WERI-Rb-1 (cell line): ENCODE results near the gene SPATC1L.

Experiments
- DNase-seq: peaks from one replicate; pipeline ENCODE4 v3.0.0-alpha.2; 2020
- H3K27ac ChIP-seq: fragments of 250-450 bp; sonication (Bioruptor Pico); 2 replicates; pipeline ENCODE4 v1.5.1; 2020; ENCODE audit warnings: mild to moderate bottlenecking, moderate library complexity
- H3K27me3 ChIP-seq: fragments of 250-450 bp; sonication (Bioruptor Pico); 2 replicates; pipeline ENCODE4 v1.5.1; 2021; ENCODE audit warnings: mild to moderate bottlenecking, low read depth, moderate library complexity; ENCODE audit not compliant: insufficient read depth, severe bottlenecking
- H3K36me3 ChIP-seq: fragments of 250-450 bp; sonication (Bioruptor Pico); 2 replicates; pipeline ENCODE4 v1.5.1; 2020; ENCODE audit warnings: mild to moderate bottlenecking, moderate library complexity
- H3K4me3 ChIP-seq: 2 replicates; pipeline ENCODE4 v1.5.1; 2011; ENCODE audit warnings: low read depth, mild to moderate bottlenecking, control low read depth, low read length
- H3K9me3 ChIP-seq: fragments of 250-450 bp; sonication (Bioruptor Pico); 2 replicates; pipeline ENCODE4 v1.5.1; 2021; ENCODE audit warnings: mild to moderate bottlenecking, moderate library complexity; ENCODE audit not compliant: severe bottlenecking
- TF ChIP-seq, protein P1 (sequence below): IDR thresholded peaks from 2 replicates; pipeline ENCODE4 v1.5.1; 2011; ENCODE audit warnings: low read depth, mild to moderate bottlenecking, control low read depth, inconsistent platforms, low read length

The SPATC1L gene

DNA sequence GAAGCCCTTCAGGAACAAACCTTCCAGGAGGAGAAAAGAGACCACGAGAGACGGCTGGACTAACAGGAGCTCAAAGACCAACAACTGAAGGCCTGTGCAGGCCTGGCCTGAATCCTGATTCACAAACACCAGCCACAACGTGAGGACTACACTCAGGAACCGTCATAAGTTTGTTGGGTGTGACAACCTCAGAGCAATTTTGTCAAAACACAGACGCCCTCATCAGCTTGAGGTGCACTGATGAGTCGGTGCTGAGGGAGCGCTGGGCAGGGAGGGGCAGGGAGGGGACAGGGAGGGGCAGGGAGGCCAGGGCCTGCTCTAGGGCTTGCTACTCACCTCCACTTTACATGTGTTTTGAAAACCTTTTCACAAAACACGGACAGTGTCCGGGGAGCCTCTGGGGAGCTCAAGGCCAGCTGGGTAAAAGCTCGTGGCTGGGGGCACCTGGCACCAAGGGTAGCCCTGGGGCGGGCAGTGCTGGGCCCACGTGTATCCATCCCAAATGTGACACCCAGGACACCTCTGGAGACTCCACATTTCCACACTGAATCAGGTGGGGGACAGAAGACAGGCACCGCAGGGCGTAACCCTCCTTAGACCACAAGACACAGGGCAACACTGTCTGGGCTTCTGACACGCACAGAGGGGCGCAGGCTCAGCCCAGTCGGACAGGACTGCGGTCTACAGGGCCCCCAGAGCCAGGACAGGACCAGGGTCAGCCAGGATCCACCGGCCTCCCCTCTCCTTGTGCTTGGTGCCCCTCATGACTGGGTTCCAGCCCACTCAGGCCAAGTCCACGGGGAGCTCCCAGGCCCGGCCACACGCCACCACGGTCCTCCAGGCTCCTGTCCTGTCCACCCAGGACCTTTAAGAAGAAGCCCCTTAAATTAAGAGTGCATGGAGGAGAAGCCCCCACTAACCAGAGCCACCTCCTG is 27.8 kb upstream of the SPATC1L start:
- peaks cover 54% of the 10 kb centered on the region for H3K36me3 ChIP-seq
- H3K4me3 ChIP-seq, result no peak overlapping the region

DNA sequence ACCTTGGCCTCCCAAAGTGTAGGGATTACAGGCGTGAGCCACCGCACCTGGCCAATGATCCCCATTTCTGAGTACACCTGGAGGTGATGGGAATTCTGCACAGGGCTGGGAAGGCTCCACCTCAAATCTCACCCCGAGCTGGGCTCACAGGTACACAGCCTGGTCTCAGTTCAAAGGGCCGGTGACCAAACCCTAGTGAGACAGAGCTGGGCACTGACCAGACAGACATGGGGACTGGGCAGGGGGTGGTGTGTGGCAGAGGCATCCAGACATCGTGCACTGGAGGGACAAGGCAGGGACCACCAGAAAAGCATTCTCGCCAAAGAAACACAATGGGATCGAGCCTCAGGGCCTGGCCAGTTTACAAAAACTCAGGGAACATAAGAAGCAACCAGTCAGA is 27.1 kb upstream of the SPATC1L start:
- TF ChIP-seq, protein P1, sequence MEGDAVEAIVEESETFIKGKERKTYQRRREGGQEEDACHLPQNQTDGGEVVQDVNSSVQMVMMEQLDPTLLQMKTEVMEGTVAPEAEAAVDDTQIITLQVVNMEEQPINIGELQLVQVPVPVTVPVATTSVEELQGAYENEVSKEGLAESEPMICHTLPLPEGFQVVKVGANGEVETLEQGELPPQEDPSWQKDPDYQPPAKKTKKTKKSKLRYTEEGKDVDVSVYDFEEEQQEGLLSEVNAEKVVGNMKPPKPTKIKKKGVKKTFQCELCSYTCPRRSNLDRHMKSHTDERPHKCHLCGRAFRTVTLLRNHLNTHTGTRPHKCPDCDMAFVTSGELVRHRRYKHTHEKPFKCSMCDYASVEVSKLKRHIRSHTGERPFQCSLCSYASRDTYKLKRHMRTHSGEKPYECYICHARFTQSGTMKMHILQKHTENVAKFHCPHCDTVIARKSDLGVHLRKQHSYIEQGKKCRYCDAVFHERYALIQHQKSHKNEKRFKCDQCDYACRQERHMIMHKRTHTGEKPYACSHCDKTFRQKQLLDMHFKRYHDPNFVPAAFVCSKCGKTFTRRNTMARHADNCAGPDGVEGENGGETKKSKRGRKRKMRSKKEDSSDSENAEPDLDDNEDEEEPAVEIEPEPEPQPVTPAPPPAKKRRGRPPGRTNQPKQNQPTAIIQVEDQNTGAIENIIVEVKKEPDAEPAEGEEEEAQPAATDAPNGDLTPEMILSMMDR, result no peak
- Histone ChIP-seq H3K9me3 (no peaks in the 10 kb centered on the region), H3K36me3 (peaks cover 55% of the 10 kb centered on the region), H3K27me3 (no peaks in the 10 kb centered on the region), H3K27ac (no peak overlapping the region), H3K4me3 (no peak overlapping the region)
- no peak for DNase-seq

More for the DNA sequence above, 27.8 kb upstream of the SPATC1L start:
- Histone ChIP-seq H3K27ac (no peak overlapping the region), H3K9me3 (no peaks in the 10 kb centered on the region), H3K27me3 (no peaks in the 10 kb centered on the region)
- DNase-seq, result no peak
- TF ChIP-seq, protein P1, result no peak

DNA sequence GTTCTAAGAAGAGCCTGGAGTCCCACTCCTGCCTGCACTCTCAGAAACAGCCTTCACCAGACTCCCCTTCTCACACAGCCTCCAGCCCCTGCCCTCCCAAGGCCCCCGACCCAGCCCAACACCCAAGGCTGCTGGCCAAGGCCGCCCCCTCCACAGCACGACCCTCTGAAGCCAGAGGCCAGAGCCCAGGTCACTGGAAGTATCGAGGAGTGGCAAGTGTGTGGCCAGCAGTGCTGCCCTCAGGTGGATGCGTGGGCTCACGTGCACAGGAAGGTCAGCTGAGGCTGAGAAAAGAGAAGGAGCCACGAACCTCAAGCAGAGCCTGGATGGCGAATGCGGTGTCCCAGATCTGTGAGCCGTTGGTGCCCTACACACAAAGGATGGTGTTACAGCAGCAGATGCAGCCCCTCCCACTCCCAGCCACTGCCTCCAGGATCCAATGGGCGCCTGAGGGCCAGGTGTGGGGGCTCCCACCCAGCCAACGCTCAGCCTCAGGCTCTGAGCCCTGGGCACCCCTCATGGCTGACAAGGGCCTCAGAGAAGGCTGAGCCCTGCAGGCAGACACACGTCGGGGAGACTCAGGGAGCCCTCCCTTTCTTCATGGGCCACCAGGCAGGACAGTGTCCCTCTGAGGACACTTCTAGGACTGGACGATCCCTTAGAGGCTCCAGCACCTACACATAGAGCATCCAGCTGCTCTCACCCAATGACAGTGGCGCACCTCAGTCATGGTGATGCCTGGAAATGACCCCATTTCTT is 26.3 kb upstream of the SPATC1L start:
- DNase-seq, result no peak
- Histone ChIP-seq H3K36me3 (peaks cover 55% of the 10 kb centered on the region), H3K27ac (no peak overlapping the region)

DNA sequence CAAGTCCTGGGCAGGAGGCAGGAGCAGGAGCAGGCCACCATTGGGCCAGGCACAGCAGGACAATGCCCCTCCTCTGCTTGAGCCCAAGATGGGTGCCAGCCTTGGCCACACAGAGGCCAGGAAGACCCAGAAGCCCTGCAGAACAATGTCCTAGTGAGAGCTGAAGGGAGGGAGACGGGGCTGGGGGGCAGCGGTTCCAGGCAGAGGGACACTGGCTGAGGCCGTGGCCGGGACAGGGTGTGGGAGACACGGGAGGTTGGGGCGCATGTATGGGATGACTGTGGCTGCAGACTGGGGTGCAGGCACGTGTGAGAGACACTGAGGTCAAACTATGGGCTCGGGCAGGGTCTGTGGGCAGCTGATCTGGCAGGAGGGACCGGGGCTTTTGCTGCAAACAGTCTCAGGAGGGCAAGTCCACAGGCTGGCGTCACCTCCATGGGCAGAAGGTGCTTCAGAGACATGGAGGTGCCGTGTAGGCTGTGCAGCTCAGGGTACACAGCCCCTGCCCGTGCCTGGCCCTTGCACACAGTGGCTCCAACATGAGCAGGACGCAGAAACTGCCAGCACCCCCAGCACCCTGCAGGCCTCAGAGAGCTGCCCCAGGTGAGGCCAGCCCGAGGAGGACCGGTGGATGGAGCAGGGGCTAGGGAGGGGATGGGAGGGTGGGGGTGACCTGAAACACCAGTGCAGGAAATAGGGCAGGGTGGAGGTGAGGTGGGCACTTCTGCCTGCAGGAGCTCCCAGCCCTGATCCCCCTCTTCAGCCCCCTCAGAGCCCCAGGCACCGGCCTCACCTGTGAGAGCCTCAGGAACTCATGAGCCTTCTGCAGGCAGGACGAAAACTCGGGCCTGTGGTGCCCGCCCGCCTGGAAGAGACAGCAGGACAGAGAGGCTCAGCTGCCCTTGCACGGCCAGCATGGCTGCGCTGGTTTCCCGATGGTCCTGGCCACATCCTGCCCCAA is 24.8 kb upstream of the SPATC1L start:
- H3K36me3 ChIP-seq, result peaks cover 58% of the 10 kb centered on the region
- no peak overlapping the region for H3K27ac ChIP-seq
- no peaks in the 10 kb centered on the region for H3K27me3 ChIP-seq
- DNase-seq, result no peak
- no peak overlapping the region for H3K4me3 ChIP-seq
- TF ChIP-seq, protein P1, result no peak
- H3K9me3 ChIP-seq, result no peaks in the 10 kb centered on the region

More for the DNA sequence above, 26.3 kb upstream of the SPATC1L start:
- H3K27me3 ChIP-seq, result no peaks in the 10 kb centered on the region
- H3K9me3 ChIP-seq, result no peaks in the 10 kb centered on the region
- TF ChIP-seq, protein P1, result peak; percentile 68
- no peak overlapping the region for H3K4me3 ChIP-seq

DNA sequence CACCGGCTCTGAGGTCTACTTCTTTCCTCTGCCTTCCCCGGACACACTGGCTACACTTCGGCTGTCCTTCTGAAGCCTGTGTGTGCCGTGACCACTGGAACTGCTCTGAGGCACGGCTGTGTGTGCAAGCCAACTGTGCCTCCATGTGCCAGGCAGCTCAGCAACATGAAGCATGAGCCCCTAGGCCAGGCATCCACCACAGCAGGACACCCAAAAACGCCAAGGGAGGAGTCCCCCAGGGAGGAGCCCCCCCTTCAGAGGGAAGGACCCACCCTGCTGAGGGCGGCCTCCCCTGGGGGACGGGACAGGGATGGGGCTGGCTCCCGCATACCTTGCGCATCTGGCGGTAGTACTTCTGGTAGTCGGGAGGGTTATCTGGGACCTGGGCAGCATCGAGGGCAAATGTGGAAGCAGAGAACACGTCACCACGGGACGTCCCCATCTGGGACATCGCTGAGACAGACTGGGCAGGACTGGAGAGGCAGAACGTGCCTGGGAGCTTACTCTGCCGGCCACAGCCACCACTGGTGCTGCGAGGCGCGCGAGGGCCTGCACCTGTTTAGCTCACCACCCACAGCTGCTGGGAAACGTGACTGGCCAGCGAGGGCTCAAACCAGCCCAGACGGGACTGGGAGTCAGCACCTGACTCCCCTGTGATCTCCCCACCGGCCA is 23.8 kb upstream of the SPATC1L start:
- Histone ChIP-seq H3K27ac (no peak overlapping the region), H3K27me3 (no peaks in the 10 kb centered on the region), H3K9me3 (no peaks in the 10 kb centered on the region), H3K36me3 (peaks cover 63% of the 10 kb centered on the region), H3K4me3 (no peak overlapping the region)
- no peak for DNase-seq
- TF ChIP-seq, protein P1, result no peak
